Ascending aorta (tissue), 2 donors: ENCODE data around the gene MAP6. TPM values are rescaled to one million over a fixed set of nuclear protein-coding genes. Genes with fewer than 3 reads are reported as not detected.
A peak's percentile ranks its signal among the peaks of the same experiment; 100 is the strongest.

Source experiments
- DNase-seq, 2 donors: peaks; one replicate each; pipeline ENCODE4 v3.0.0-alpha.2; 2019; ENCODE audit warnings: low spot score in 2 of 2
- H3K27ac ChIP-seq, 2 donors: fragments of 200-600 bp; sonication (generic); one replicate each; pipeline ENCODE4 v1.5.1; 2016 to 2017; ENCODE audit warnings: mild to moderate bottlenecking in 1 of 2
- H3K27me3 ChIP-seq: fragments of 200-600 bp; sonication (generic); one replicate; pipeline ENCODE4 v1.5.1; 2017
- H3K36me3 ChIP-seq, 2 donors: fragments of 200-600 bp; sonication (generic); one replicate each; pipeline ENCODE4 v1.5.1; 2016
- H3K4me1 ChIP-seq, 2 donors: fragments of 200-600 bp; sonication (generic); one replicate each; pipeline ENCODE4 v1.5.1; 2016 to 2017; ENCODE audit warnings: mild to moderate bottlenecking in 1 of 2
- H3K4me3 ChIP-seq, 2 donors: fragments of 200-600 bp; sonication (generic); one replicate each; pipeline ENCODE4 v1.5.1; 2016 to 2017; ENCODE audit warnings: mild to moderate bottlenecking in 1 of 2
- H3K9me3 ChIP-seq, 2 donors: fragments of 200-600 bp; sonication (generic); one replicate each; pipeline ENCODE4 v1.5.1; 2016
- intact Hi-C: fragments of 100-400 bp; cut with DNase I; formaldehyde crosslinking; loops from one replicate; pipeline ENCODE4 v1.15.1; 2023
- total RNA-seq: library from RNA; depleted of rRNA; stranded (reverse); fragments of >200 nt; gene quantifications from one replicate; pipeline ENCODE4 v1.1.0, GENCODE V29; 2016
- TF ChIP-seq, protein P1 (sequence below), 3 experiments: fragments of 200-600 bp in 2 of 3; fragments of 450-650 bp in 1 of 3; sonication (generic) in 2 of 3; IDR thresholded peaks; one replicate each; pipeline ENCODE4 v1.5.1; 2016 to 2019; ENCODE audit warnings: antibody characterized with exemption in 3 of 3, mild to moderate bottlenecking in 1 of 3, moderate library complexity in 1 of 3

MAP6 gene
- total RNA-seq, 1 donor from 2014 or later = 15.8 TPM

DNA sequence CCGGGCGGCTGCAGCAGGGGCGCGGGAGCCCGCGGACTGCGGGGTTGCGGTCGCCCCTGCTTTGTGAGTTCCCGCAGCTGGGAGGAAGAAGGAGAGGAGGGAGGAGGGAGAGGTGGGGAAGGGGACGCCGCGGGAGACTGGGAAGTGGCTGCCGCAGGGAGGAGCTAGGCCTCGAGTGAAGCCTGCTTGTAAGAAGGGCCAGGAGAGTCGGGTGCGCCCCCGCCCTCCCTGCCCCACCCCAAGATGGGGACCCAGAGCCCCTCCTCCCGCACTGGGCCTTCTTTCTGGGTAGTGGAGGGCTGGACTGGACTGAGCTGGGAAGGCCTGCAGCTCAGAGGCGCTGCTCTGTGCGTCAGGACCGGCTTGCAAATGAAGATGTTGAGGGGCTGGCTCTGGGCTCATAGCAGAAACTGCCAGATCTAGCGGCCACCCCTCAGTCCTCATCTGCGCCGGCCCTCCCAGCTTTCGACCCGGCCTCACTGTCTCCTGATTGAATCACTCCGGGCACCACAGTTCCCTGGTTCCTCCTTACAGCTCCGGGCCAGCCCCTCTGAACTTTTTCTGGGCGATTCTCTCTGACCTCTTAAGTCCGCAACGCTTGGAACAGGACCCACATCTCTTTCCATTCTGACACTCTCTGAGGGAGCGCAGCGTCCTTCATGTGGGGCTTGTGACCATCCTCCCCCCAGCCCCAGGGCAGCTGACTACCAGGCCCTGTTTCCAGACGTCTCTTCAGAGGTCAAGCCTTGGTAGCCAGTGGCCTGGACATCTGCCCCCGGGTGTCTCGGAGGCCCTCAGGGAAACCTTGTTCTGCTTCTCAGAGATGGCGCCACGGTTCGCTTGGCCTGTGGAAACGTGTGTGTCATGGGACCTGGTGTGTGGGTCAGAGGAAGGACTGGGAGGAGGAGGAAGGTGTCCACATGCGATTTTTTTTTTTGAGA is 84.8 kb downstream of the MAP6 start:
- H3K4me1 ChIP-seq = peaks cover 0 to 15% of the 10 kb centered on the region in 2 donors
- H3K4me3 ChIP-seq = peak overlapping the region; percentile 82 to 83
- no peaks in the 10 kb centered on the region for H3K27me3 ChIP-seq
- intact Hi-C loops = loop anchor here (1.0 to 5.0 kb wide), 3 partner anchors 20 to 167 kb away; partner anchors contain the start of gene MAP6
- H3K9me3 ChIP-seq = no peaks in the 10 kb centered on the region
- no peaks in the 10 kb centered on the region for H3K36me3 ChIP-seq
- peak overlapping the region; percentile 97 to 99 for H3K27ac ChIP-seq
- peak in 1 of 2 donors; percentile 85 for DNase-seq
- TF ChIP-seq, protein P1, sequence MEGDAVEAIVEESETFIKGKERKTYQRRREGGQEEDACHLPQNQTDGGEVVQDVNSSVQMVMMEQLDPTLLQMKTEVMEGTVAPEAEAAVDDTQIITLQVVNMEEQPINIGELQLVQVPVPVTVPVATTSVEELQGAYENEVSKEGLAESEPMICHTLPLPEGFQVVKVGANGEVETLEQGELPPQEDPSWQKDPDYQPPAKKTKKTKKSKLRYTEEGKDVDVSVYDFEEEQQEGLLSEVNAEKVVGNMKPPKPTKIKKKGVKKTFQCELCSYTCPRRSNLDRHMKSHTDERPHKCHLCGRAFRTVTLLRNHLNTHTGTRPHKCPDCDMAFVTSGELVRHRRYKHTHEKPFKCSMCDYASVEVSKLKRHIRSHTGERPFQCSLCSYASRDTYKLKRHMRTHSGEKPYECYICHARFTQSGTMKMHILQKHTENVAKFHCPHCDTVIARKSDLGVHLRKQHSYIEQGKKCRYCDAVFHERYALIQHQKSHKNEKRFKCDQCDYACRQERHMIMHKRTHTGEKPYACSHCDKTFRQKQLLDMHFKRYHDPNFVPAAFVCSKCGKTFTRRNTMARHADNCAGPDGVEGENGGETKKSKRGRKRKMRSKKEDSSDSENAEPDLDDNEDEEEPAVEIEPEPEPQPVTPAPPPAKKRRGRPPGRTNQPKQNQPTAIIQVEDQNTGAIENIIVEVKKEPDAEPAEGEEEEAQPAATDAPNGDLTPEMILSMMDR (IDR thresholded peaks at IDR 0.05) = no peak

DNA sequence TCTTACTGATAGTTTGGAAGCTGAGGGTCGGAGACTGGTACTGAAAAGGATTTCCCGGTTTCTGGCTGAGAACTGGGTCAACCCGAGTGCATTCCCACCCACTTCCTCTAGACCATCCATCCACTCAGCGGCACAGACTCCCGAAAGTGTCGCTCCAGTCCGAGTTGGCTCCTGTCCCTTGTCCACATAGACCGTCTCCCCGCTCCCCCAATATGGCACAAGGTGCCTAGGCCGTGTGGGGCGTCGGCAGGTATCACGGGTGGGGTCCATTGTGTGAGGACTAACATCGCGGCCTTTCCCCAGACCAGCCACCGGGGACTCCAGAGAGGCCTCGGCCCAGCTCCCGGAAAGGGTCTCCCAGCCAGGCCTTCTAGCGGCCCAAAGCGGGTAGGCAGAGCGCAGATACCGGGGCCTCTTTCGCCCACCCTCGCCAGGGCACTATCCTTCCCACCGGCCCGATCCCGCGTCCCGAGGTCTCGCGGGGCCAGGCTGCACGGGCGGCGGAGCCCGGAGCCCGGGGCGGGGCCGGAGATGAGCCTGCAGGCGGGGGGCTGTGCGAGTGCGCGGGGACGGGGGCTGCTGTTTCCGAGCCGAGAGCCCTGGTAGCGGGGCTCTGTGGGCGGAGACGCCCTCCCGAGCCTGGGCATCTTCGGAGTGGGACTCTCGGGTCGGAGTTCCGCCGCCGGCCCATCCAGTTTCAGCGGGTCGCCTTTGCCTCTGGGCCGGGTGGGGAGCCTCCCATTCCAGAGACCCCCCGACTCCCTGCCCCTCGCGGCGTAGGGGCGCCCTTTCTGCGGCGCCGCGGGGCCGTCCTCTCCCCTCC is 85.7 kb downstream of the MAP6 start:
- Histone ChIP-seq H3K27ac (peak overlapping the region; percentile 97 to 99), H3K36me3 (no peaks in the 10 kb centered on the region), H3K9me3 (no peaks in the 10 kb centered on the region), H3K27me3 (no peaks in the 10 kb centered on the region), H3K4me1 (peaks cover 0 to 15% of the 10 kb centered on the region in 2 donors), H3K4me3 (peak overlapping the region; percentile 82 to 83)
- TF ChIP-seq, protein P1 (IDR thresholded peaks at IDR 0.05) = peak; percentile 33 to 43 (median 39)
- intact Hi-C loops = loop anchor here (1.0 to 5.0 kb wide), 3 partner anchors 21 to 166 kb away; partner anchors contain the start of gene MAP6
- peak in 1 of 2 donors; percentile 78 for DNase-seq

DNA sequence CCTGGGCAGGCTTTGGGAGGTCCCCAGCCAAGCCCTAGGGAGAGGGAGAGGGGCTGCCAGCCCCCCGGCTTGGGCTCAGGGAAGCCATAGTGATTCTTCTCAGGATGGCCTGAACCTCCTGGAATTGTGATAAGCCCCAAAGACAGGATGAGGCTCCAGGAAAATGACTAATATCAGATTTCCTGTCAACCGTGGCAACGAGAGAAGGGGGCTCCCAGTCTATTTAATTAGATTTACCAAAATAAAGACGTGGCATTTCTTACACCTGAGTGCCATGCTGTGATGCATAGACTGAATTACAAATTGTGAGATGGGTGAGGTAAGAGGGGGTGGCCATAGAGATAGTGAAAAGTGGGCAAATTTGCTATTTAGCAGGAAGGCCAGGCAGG is 86.3 kb downstream of the MAP6 start:
- H3K36me3 ChIP-seq = no peaks in the 10 kb centered on the region
- H3K27me3 ChIP-seq = no peaks in the 10 kb centered on the region
- peak overlapping the region in 1 of 2 donors; percentile 83 for H3K4me3 ChIP-seq
- peak overlapping the region; percentile 97 to 99 for H3K27ac ChIP-seq
- H3K4me1 ChIP-seq = peaks cover 0 to 15% of the 10 kb centered on the region in 2 donors
- no peaks in the 10 kb centered on the region for H3K9me3 ChIP-seq
- no peak for DNase-seq
- TF ChIP-seq, protein P1 (IDR thresholded peaks at IDR 0.05) = no peak
- intact Hi-C loops = loop anchor here (5.0 kb wide), 2 partner anchors 85 to 165 kb away; partner anchors contain the start of gene MAP6

DNA sequence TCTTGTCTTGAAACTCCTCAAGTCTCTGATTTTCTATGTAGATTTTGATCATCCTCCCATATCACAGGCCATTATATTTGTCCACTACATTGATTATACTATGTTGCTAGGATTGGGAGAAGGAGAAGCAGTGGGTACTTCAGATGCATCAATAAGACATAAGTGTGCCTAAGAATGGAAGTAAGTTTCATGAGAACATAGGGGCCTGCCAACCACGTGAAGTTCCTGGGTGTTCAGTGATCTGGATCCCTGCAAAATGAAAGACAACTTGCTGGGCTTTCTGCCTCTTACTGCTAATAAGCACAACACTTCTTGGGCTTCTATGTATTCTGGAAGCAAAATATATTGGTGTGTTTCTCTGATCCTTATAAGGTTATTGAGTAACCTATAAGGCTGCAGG is 89.0 kb downstream of the MAP6 start:
- Histone ChIP-seq H3K4me1 (peaks cover 3 to 15% of the 10 kb centered on the region in 2 donors), H3K4me3 (no peak overlapping the region), H3K27ac (no peak overlapping the region), H3K9me3 (no peaks in the 10 kb centered on the region), H3K36me3 (no peaks in the 10 kb centered on the region), H3K27me3 (no peaks in the 10 kb centered on the region)
- intact Hi-C loops = loop anchor here (5.0 kb wide), 2 partner anchors 87 to 163 kb away; partner anchors contain the start of gene MAP6
- DNase-seq = no peak
- TF ChIP-seq, protein P1 (IDR thresholded peaks at IDR 0.05) = no peak

DNA sequence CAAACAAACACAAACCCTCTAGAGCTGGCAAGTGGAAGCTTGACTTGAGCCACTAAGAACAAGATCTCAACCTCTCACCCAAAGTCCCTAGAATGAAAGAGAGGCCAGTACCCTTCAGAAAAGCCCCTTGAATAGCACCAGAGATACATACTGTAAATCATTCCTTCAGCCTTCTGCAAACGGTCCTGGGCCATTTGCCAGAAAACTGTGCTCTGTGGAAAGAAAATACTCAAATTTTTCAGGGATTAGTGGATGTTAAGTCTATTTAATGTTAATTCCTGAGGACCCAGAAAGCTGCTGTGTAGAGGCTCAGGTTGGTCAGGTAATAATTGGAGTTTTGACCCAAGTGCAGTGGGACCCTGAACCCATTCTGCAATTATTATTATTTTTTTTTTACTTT is 89.9 kb downstream of the MAP6 start:
- no peaks in the 10 kb centered on the region for H3K36me3 ChIP-seq
- peaks cover 3 to 11% of the 10 kb centered on the region in 2 donors for H3K4me1 ChIP-seq
- H3K27me3 ChIP-seq = no peaks in the 10 kb centered on the region
- intact Hi-C loops = no loop called here
- DNase-seq = no peak
- TF ChIP-seq, protein P1 (IDR thresholded peaks at IDR 0.05) = no peak
- no peak overlapping the region for H3K4me3 ChIP-seq
- H3K9me3 ChIP-seq = no peaks in the 10 kb centered on the region
- no peak overlapping the region for H3K27ac ChIP-seq
